Ecto neural progenitor cell (in vitro differentiated cells): Measurements from ENCODE around the gene MAGEA3.
"Not testable (repeated sequence)": the region's sequence is repeated elsewhere in the genome, so short reads cannot be mapped to it uniquely, and the experiment has no call there.

Experiments used
- DNase-seq: peaks from one replicate; pipeline ENCODE4 v3.0.0-alpha.2; 2018; ENCODE audit warnings: low spot score

MAGEA3 gene, protein sequence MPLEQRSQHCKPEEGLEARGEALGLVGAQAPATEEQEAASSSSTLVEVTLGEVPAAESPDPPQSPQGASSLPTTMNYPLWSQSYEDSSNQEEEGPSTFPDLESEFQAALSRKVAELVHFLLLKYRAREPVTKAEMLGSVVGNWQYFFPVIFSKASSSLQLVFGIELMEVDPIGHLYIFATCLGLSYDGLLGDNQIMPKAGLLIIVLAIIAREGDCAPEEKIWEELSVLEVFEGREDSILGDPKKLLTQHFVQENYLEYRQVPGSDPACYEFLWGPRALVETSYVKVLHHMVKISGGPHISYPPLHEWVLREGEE

DNA sequence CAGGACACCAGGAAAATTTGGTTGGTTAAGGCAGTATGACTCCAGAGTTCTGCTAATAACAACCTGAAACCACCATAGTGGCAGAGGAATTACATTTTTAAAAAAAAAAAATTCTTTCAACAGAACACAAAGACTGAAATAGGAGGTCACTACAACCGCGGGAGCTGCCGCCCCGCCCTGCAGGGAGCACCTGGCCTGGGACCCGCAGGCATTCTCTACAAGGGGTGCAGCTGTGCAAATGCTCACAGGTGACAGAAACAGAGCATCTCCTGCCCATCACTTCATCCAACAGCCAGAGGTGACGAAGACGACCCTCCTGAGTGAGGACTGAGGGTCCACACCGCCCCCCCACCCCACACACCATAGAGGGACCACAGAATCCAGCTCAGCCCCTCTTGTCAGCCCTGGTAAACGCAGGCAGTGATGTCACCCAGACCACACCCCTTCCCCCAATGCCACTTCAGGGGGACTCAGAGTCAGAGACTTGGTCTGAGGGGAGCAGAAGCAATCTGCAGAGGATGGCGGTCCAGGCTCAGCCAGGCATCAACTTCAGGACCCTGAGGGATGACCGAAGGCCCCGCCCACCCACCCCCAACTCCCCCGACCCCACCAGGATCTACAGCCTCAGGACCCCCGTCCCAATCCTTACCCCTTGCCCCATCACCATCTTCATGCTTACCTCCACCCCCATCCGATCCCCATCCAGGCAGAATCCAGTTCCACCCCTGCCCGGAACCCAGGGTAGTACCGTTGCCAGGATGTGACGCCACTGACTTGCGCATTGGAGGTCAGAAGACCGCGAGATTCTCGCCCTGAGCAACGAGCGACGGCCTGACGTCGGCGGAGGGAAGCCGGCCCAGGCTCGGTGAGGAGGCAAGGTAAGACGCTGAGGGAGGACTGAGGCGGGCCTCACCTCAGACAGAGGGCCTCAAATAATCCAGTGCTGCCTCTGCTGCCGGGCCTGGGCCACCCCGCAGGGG is at the start of gene MAGEA3:
MAGEA3 (plus strand) TSS at position 843 of the 980 bp plus-strand sequence. CDS start 2,039 bp downstream, outside the sequence.
- not testable (repeated sequence) for DNase-seq

DNA sequence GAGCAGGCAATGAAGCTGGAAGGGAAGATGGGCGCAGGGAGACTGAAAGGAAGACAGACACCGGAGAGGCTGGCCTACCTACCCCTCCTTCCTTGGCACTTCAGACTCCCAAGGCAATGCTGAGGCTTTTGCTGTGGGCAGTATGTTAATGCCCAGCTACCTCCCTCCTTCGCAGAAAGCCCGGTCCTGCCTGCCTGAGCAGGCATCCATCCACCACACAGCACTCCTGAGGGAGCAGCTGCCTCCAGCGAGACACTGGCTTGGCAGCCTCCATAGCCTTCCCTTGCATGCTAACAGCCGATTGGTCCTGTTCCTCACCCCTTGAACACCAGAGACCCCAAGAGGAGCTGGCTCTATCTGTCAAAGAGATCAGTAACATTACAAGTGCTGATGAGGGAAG is 46.5 kb upstream of the MAGEA3 start:
- DNase-seq, result no peak

DNA sequence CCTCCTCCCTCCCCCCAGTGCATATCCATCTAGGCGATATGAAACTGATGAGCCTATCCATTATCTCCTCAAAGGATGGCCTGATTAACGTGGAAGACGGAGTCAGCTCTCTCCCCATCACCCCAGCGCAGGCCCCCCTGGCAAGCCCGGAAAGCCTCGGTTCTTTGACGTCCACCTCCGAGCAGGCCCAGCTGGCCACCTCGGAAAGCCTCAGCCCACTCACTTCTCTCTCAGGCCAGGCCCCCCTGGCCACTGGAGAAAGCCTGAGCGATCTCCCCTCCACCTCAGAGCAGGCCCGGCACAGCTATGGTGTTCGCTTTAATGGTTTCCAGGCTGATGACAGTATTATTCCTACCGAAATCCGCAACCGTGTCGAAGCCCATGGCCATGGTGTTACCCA is 46.1 kb upstream of the MAGEA3 start:
- DNase-seq, result no peak

DNA sequence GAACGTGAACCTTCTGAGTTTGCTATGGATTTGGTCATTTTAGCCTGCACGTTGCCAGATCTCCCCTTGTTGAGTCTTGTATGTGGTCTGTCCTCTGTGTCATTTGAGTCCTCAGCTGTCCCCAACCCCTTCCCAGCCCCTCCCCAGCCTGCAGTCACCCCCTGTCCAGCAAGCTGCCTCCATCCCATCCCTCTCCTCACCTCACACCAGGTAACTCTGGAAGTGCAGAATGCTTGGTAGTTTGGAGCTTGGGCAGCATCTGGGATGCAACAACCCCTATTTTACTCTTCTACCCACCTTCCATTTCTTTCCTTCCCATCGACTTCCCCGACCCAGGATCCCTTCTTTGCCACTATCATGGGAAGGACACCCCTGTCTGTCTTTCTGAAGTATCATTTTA is 42.5 kb upstream of the MAGEA3 start:
- DNase-seq, result no peak

DNA sequence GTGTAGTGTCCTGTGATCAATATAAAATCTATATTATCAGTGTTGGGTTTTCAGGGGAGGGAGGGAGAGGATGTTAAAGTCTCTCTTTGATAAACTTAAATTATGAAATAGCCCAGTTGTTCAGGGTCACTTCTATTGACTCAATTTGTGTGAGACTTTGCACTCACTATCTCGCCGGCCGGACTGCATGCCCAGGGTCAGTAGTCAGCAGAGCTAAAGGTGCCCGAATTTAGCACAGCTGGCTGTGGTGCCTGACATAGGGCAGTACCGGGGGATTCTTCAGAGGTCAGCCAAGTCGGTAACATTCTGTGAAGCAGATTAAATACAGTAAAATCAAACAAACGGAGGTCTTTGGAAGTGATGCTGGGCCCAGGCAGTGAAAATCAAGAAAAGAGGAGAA is 41.7 kb upstream of the MAGEA3 start:
- DNase-seq, result no peak

DNA sequence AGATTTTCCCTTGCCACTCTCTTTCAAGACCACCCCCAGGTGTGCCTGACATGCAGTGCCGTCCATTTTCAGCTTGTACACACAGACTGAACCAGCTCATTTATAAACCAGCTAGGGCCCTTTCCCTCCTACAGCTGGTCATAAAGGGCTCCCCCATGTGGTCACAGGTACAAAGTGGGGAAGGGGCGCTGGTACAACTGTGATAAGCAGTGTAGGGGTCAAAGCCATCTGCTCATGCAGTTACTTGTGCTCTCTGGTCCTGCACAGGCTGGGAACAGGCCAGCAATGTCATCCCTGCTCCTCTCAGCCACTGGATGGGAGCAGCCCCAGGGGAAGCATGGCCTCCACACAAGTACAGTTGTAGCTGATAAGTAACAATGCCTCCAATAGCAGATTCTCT is 40.3 kb upstream of the MAGEA3 start:
- no peak for DNase-seq

DNA sequence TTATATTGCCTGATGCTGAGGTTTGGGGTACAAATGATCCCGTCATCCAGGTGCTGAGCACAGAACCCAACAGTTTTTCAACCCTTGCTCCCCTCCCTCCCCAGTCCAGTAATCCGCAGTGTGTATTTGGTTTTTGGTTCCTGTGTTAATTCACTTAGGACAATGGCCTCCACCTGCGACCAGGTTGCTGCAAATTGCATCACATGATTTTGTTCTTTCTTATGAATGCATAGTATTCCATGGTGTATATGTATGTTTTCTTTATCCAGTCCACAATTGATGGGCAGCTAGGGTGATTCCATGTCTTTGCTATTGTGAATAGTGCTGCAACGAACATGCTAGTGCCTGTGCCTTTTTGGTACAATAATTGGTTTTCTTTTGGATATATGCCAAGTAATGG is 35.5 kb upstream of the MAGEA3 start:
- no peak for DNase-seq

DNA sequence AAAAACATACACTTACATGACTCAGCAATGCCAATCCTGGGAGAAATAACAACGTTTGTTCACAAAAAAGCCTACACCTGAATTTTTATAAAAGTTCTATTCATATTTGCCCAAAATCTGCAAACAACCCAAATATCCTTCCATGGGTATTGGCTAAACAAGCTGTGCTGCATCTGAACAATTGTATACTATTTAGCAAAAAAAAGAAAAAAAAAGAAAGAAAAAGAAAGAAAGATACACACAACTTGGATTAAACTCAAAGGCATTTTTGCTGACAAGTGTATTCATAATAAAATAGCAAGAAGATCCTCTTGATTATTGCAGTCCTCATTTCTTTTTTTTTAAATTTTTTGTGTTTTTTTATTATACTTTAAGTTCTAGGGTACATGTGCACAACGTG is 24.5 kb upstream of the MAGEA3 start:
- no peak for DNase-seq

DNA sequence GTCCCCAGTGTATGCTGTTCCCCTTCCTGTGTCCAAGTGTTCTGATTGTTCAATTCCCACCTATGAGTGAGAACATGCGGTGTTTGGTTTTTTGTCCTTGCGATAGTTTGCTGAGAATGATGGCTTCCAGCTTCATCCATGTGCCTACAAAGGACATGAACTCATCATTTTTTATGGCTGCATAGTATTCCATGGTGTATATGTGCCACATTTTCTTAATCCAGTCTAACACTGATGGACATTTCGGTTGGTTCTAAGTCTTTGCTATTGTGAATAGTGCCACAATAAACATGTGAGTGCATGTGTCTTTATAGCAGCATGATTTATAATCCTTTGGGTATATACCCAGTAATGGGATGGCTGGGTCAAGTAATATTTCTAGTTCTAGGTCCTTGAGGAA is 23.9 kb upstream of the MAGEA3 start:
- DNase-seq, result not testable (repeated sequence)

DNA sequence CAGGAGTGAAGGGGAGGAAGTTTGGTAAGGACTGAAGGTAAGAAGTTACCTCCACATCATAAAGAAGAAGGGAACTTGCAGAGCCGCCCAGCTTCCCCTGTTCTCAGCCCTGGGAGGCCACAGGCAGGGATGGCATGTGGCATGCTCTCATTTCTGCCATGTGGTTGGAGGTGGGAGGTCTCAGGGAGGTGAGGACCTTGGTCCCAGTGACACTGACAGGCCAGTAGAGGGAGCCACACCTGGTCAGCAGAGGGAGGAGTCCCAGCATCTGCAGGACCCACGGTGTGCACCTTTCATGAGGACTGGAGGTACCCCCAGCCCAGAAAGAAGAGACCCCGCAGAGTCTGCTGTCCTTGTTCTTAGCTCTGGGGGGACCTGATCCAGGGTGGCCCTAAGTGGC is 17.6 kb upstream of the MAGEA3 start:
- not testable (repeated sequence) for DNase-seq

DNA sequence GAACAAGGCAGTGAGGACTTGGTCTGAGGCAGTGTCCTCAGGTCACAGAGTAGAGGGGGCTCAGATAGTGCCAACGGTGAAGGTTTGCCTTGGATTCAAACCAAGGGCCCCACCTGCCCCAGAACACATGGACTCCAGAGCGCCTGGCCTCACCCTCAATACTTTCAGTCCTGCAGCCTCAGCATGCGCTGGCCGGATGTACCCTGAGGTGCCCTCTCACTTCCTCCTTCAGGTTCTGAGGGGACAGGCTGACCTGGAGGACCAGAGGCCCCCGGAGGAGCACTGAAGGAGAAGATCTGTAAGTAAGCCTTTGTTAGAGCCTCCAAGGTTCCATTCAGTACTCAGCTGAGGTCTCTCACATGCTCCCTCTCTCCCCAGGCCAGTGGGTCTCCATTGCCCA is 1.8 kb downstream of the MAGEA3 start:
- DNase-seq, result peak; percentile 18

DNA sequence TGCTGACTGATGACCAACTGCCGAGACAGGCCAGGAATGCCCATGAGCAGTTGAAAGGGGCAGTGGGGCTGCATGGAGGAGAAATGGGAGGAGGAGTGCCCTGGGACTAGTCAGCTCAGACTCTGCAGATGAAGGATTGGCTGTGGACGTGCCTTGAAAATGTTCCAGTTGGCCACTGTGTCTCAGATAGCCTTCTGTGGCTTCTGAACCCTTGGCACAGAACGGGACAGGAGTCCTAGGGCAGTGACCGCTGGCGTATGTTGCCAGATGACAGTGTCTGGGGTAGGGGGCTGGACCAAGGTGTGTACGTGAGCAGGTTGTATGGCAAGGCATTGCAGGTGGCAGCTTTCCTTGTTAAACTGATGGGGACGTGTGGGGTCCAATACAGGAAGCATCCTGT is 7.9 kb downstream of the MAGEA3 start:
- not testable (repeated sequence) for DNase-seq

DNA sequence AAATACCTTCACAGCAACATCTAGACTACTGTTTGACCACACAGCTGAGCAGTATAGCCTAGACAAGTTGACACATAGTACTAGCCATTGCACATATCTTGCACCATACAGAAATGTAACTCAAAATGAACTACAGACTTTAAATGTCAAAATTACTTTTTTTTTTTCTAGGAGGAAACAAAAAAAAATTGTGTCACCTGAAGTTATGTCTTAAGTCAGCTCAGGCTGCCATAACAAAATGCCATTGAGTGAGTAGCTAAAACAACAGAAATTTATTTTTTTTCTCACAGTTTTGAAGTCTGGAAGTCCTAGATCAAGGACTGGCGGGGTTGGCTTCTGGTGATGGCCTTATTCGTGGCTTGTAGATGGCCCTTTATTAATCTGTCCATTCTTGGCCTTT is 10.6 kb downstream of the MAGEA3 start, which contains the start of gene CSAG2:
CSAG2 (minus strand) TSS at position 101 of the 400 bp plus-strand sequence. CDS start 161 bp downstream, outside the sequence.
- not testable (repeated sequence) for DNase-seq

DNA sequence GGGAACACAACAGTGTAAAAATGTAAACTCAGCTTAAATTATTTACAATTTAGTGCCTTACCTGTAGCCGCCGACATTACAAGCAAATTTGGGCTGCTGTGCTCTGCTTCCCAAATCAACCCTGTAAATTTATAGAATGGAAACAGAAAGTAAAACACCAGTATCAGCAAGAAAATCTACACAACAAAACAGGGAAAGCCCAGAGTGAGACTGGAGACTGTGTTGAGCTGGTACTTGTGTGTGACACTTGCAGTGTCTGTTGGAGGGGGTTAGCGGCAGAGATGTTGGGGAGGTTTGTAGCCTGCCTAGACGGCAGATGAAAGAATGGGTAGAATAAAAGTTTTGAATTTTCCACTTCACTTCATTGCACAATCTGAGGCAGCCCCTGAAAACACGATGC is 14.6 kb downstream of the MAGEA3 start:
- not testable (repeated sequence) for DNase-seq

DNA sequence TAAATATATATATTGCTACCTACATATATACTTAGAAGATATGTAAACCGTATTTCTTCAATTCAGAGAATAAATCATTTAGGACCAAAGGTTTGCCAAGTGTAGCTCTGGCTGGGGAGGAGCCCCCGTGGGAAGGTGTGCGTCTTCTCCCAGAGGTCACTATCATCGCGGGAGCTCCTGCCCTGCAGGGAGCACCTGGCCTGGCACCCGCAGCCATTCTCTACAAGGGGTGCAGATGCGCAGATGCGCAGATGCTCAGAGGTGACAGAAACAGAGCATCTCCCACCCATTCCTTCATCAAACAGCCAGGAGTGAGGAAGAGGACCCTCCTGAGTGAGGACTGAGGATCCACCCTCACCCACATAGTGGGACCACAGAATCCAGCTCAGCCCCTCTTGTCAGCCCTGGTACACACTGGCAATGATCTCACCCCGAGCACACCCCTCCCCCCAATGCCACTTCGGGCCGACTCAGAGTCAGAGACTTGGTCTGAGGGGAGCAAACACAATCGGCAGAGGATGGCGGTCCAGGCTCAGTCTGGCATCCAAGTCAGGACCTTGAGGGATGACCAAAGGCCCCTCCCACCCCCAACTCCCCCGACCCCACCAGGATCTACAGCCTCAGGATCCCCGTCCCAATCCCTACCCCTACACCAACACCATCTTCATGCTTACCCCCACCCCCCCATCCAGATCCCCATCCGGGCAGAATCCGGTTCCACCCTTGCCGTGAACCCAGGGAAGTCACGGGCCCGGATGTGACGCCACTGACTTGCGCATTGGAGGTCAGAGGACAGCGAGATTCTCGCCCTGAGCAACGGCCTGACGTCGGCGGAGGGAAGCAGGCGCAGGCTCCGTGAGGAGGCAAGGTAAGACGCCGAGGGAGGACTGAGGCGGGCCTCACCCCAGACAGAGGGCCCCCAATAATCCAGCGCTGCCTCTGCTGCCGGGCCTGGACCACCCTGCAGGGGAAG is 15.5 kb downstream of the MAGEA3 start, which contains the start of gene MAGEA2B:
MAGEA2B (plus strand) TSS at position 814 of the 973 bp plus-strand sequence. CDS start 2,479 bp downstream, outside the sequence.
- not testable (repeated sequence) for DNase-seq

DNA sequence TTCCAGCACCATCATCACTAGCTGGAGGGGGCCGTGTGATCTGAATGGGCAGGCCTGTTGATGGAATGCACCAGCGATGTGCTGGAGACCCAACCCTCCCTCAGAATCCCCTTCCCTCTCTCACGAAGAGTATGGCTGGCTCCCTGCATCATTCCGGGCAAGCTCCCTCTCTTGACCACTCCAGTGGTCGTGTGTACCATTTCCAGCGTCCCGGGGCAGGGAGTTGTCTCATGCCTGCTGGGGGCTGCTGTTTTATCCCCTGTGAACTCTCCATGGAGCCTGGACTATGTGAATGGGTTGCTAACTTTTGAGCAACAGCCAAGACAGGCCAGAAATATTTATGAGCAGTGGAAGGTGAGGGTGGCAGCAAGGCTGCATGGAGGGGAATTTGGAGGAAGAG is 26.8 kb downstream of the MAGEA3 start:
- no peak for DNase-seq

DNA sequence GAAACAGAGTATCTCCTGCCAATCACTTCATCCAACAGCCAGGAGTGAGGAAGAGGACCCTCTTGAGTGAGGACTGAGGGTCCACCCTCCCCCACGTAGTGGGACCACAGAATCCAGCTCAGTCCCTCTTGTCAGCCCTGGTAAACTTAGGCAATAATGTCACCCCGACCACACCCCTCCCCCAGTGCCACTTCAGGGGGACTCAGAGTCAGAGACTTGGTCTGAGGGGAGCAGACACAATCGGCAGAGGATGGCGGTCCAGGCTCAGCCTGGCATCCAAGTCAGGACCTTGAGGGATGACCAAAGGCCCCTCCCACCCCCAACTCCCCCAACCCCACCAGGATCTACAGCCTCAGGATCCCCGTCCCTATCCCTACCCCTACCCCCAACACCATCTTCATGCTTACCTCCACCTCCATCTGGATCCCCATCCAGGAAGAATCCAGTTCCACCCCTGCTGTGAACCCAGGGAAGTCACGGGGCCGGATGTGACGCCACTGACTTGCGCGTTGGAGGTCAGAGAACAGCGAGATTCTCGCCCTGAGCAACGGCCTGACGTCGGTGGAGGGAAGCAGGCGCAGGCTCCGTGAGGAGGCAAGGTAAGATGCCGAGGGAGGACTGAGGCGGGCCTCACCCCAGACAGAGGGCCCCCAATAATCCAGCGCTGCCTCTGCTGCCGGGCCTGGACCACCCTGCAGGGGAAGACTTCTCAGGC is 34.8 kb downstream of the MAGEA3 start, which contains the start of the genes CSAG1 and MAGEA12:
CSAG1 (minus strand) TSS at position 461 of the 715 bp plus-strand sequence. CDS start 1,261 bp downstream, outside the sequence.
MAGEA12 (plus strand) TSS at position 497 of the 715 bp plus-strand sequence. CDS start 2,405 bp downstream, outside the sequence.
- no peak for DNase-seq

DNA sequence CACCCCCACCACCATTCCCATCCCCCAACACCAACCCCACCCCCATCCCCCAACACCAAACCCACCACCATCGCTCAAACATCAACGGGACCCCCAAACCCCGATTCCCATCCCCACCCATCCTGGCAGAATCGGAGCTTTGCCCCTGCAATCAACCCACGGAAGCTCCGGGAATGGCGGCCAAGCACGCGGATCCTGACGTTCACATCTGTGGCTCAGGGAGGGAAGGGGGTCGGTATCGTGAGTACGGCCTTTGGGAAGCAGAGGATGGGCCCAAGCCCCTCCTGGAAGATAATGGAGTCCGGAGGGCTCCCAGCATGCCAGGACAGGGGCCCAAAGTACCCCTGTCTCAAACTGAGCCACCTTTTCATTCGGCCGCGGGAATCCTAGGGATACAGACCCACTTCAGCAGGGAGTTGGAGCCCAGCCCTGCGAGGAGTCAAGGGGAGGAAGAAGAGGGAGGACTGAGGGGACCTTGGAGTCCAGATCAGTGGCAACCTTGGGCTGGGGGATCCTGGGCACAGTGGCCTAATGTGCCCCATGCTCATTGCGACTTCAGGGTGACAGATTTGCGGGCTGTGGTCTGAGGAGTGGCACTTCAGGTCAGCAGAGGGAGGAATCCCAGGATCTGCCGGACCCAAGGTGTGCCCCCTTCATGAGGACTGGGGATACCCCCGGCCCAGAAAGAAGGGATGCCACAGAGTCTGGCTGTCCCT is 35.7 kb downstream of the MAGEA3 start:
- DNase-seq, result not testable (repeated sequence)

DNA sequence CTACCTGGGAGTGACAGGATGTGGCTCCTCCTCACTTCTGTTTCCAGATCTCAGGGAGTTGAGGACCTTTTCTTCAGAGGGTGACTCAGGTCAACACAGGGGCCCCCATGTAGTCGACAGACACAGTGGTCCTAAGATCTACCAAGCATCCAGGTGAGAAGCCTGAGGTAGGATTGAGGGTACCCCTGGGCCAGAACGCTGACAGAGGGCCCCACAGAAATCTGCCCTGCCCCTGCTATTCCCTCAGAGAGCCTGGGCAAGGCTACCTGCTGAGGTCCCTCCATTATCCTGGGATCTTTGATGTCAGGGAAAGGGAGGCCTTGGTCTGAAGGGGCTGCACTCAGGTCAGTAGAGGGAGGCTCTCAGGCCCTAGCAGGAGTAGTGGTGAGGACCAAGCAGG is 36.5 kb downstream of the MAGEA3 start:
- DNase-seq, result no peak
